GM12878 (cell line): ENCODE results near the gene NOTCH1. TPM values are rescaled to one million over a fixed set of nuclear protein-coding genes. Genes with fewer than 3 reads are reported as not detected.

ENCODE experiments used
- ATAC-seq: fragments of 200-7000 bp; cut with Tn5 transposase; 3 replicates; pipeline ENCODE4 v1.9.1; 2020; ENCODE audit warnings: mild to moderate bottlenecking, moderate library complexity
- BruUV-seq: library from RNA; stranded (reverse); fragments of 400-500 nt; replicated peaks from 2 replicates; lab custom pipeline; 2021; lab: Mats Ljungman, UMichigan
- CTCF ChIA-PET: fragments of 300-600 bp; sonication (Branson Sonifier 250); formaldehyde crosslinking; extraction: SDS; loops from one replicate; lab custom pipeline; 2021; ENCODE audit warnings: inconsistent platforms; lab: Yijun Ruan, JAX
- POLR2A ChIA-PET: fragments of 350-600 bp; formaldehyde crosslinking; extraction: SDS; loops from one replicate; lab custom pipeline; 2021; ENCODE audit warnings: inconsistent platforms; lab: Charles Lee
- RAD21 ChIA-PET: fragments of 300-600 bp; sonication (Branson Sonifier 250); formaldehyde crosslinking; loops from one replicate; lab custom pipeline; 2023; ENCODE audit warnings: antibody characterized with exemption; ENCODE audit not compliant: unreplicated experiment; lab: Charles Lee
- SMC1A ChIA-PET: fragments of 300-600 bp; sonication (Branson Sonifier 250); formaldehyde crosslinking; loops from one replicate; lab custom pipeline; 2023; ENCODE audit not compliant: unreplicated experiment, uncharacterized antibody; lab: Charles Lee
- DNase-seq: peaks from one replicate; pipeline ENCODE4 v3.0.0-alpha.2; 2011; ENCODE audit warnings: low read depth, low spot score
- FAIRE-seq: peaks from 3 replicates; lab custom pipeline; 2011; peaks lifted over from hg19 to GRCh38; lab: Jason Lieb, UNC
- H2AFZ ChIP-seq: 2 replicates; pipeline ENCODE4 v1.6.0; 2011; ENCODE audit warnings: low read depth, low read length, control low read depth; ENCODE audit not compliant: control insufficient read depth
- H3K27ac ChIP-seq: 2 replicates; pipeline ENCODE4 v1.5.1; 2011; ENCODE audit warnings: control low read depth; ENCODE audit not compliant: control insufficient read depth, insufficient read depth
- H3K27me3 ChIP-seq, 2 experiments: replicated peaks in 1 of 2; 2 replicates each; pipeline versions ENCODE4 v1.6.0 to v1.6.1; 2011; ENCODE audit warnings: low read length in 1 of 2; ENCODE audit not compliant: control insufficient read depth in 2 of 2, insufficient read depth in 2 of 2
- H3K36me3 ChIP-seq, 2 experiments: 2 replicates each; pipeline ENCODE4 v1.5.1; 2011; ENCODE audit warnings: low read length in 1 of 2; ENCODE audit not compliant: control insufficient read depth in 2 of 2, insufficient read depth in 2 of 2
- H3K4me1 ChIP-seq: 2 replicates; pipeline ENCODE4 v1.6.1; 2011; ENCODE audit warnings: mild to moderate bottlenecking, low read length, moderate library complexity, mixed read lengths; ENCODE audit not compliant: control insufficient read depth, insufficient read depth
- H3K4me2 ChIP-seq: 2 replicates; pipeline ENCODE4 v1.6.0; 2011; ENCODE audit warnings: control low read depth; ENCODE audit not compliant: control insufficient read depth, insufficient read depth
- H3K4me3 ChIP-seq: fragments of 200-600 bp; sonication (generic); 2 replicates; pipeline ENCODE4 v1.5.1; 2016
- H3K79me2 ChIP-seq: 2 replicates; pipeline ENCODE4 v1.6.0; 2011; ENCODE audit warnings: low read length; ENCODE audit not compliant: control insufficient read depth, insufficient read depth
- H3K9ac ChIP-seq: 2 replicates; pipeline ENCODE4 v1.8.0; 2011; ENCODE audit warnings: low read length, control low read depth, mixed read lengths; ENCODE audit not compliant: control insufficient read depth, insufficient read depth
- H3K9me3 ChIP-seq: replicated peaks from 3 replicates; pipeline ENCODE4 v1.5.1; 2011; ENCODE audit warnings: mild to moderate bottlenecking, low read length; ENCODE audit not compliant: control insufficient read depth, insufficient read depth
- H4K20me1 ChIP-seq: 2 replicates; pipeline ENCODE4 v1.6.0; 2011; ENCODE audit not compliant: control insufficient read depth, insufficient read depth
- BACH1 ChIP-seq: fragments of 450-650 bp; IDR thresholded peaks from 2 replicates; pipeline ENCODE4 v1.6.1; 2017; ENCODE audit warnings: mild to moderate bottlenecking, borderline replicate concordance
- BHLHE40 ChIP-seq, 2 experiments: fragments of 450-650 bp in 1 of 2; IDR thresholded peaks; 2 replicates each; pipeline ENCODE4 v1.6.1; 2011 to 2017; ENCODE audit warnings: low read depth in 2 of 2, borderline replicate concordance in 1 of 2, improper control_type of control experiment in 1 of 2, low read length in 1 of 2, mild to moderate bottlenecking in 1 of 2
- CBFB ChIP-seq: IDR thresholded peaks from 2 replicates; pipeline ENCODE4 v1.6.1; 2016; ENCODE audit warnings: antibody characterized with exemption, low read depth
- CREB1 ChIP-seq: IDR thresholded peaks from 2 replicates; pipeline ENCODE4 v1.6.1; 2012; ENCODE audit warnings: low read depth, mild to moderate bottlenecking, inconsistent platforms
- EED ChIP-seq: sonication (generic); IDR thresholded peaks from 2 replicates; pipeline ENCODE4 v1.6.1; 2016; ENCODE audit warnings: antibody characterized with exemption, low read depth
- EGR1 ChIP-seq, 2 experiments: IDR thresholded peaks; 1 replicate in 1 of 2; 2 replicates in 1 of 2; pipeline ENCODE4 v1.6.1; 2011 to 2012; ENCODE audit warnings: low read depth in 2 of 2, low read length in 2 of 2, borderline replicate concordance in 1 of 2, mild to moderate bottlenecking in 1 of 2, moderate library complexity in 1 of 2
- EZH2 ChIP-seq: IDR thresholded peaks from 2 replicates; pipeline ENCODE4 v1.6.1; 2012; ENCODE audit warnings: low read depth, mild to moderate bottlenecking, control low read depth, inconsistent platforms, low read length, borderline replicate concordance; ENCODE audit not compliant: control insufficient read depth
- GATAD2B ChIP-seq: fragments of 450-650 bp; conservative IDR thresholded peaks from 2 replicates; pipeline ENCODE4 v1.6.1; 2017; ENCODE audit warnings: low read depth, mild to moderate bottlenecking, moderate library complexity
- HDGF ChIP-seq: fragments of 450-650 bp; IDR thresholded peaks from 2 replicates; pipeline ENCODE4 v1.6.1; 2016; ENCODE audit warnings: antibody characterized with exemption
- IKZF1 ChIP-seq: fragments of 450-650 bp; conservative IDR thresholded peaks from 2 replicates; pipeline ENCODE4 v1.6.1; 2017; ENCODE audit warnings: antibody characterized with exemption, mild to moderate bottlenecking
- KAT2A ChIP-seq: conservative IDR thresholded peaks from 2 replicates; pipeline ENCODE4 v1.6.1; 2011; ENCODE audit warnings: low read depth, low read length; ENCODE audit not compliant: control insufficient read depth
- KLF5 ChIP-seq: fragments of 450-650 bp; IDR thresholded peaks from 2 replicates; pipeline ENCODE4 v1.6.1; 2014; ENCODE audit warnings: mild to moderate bottlenecking; ENCODE audit not compliant: partially characterized antibody
- MYB ChIP-seq: fragments of 150-350 bp; IDR thresholded peaks from 2 replicates; pipeline ENCODE4 v1.6.1; 2014; ENCODE audit warnings: mild to moderate bottlenecking, low read depth, low read length, borderline replicate concordance
- SMAD5 ChIP-seq: IDR thresholded peaks from 2 replicates; pipeline ENCODE4 v1.6.1; 2016; ENCODE audit warnings: antibody characterized with exemption, low read depth
- SMC3 ChIP-seq: IDR thresholded peaks from 2 replicates; pipeline ENCODE4 v1.6.1; 2011; ENCODE audit warnings: low read length, improper control_type of control experiment, borderline replicate concordance
- TBL1XR1 ChIP-seq: IDR thresholded peaks from 2 replicates; pipeline ENCODE4 v1.6.1; 2012; ENCODE audit warnings: low read depth, low read length, improper control_type of control experiment
- YBX1 ChIP-seq: fragments of 450-650 bp; IDR thresholded peaks from 2 replicates; pipeline ENCODE4 v1.6.1; 2016; ENCODE audit warnings: antibody characterized with exemption
- WGBS: methylation state at CpG from one replicate; pipeline ENCODE4 v1.1.6; 2016; ENCODE audit warnings: low lambda C conversion rate; ENCODE audit not compliant: insufficient replicate concordance, insufficient coverage; ENCODE audit errors: missing lambda C conversion rate; 5-methylcytosine and 5-hydroxymethylcytosine counted together
- in situ Hi-C: fragments of 300-500 bp; cut with MboI; formaldehyde crosslinking; loops from 9 replicates; pipeline ENCODE4 v1.14.3; 2018; ENCODE audit warnings: mixed read lengths
- intact Hi-C: fragments of 100-400 bp; cut with micrococcal nuclease; formaldehyde crosslinking; loops from one replicate; pipeline ENCODE4 v1.14.2; 2022; ENCODE audit not compliant: unreplicated experiment
- polyA plus RNA-seq, 11 experiments: library from polyadenylated mRNA; depleted of rRNA in 4 of 11; unstranded in 6 of 11; stranded (reverse) in 5 of 11; fragments of >200 nt; fragmentation: Nextera tagmentation in 4 of 11; fragmentation: Illumina TruSeq in 1 of 11; extraction: Ambion mirVana in 4 of 11; extraction: Trizol in 1 of 11; gene quantifications; 1 replicate in 1 of 11; 2 replicates in 10 of 11; pipeline versions ENCODE4 v1.2.1 to v1.2.3, GENCODE V29; 2011 to 2016; ENCODE audit warnings: inconsistent platforms in 2 of 11, missing spikeins in 2 of 11, low read depth in 1 of 11
- total RNA-seq, 4 experiments: library from RNA; depleted of rRNA in 3 of 4; stranded (reverse); fragments of >200 nt in 3 of 4; fragmentation: Illumina TruSeq in 1 of 4; extraction: Trizol in 1 of 4; gene quantifications; 2 replicates each; pipeline versions ENCODE4 v1.2.1 to v1.2.3, GENCODE V29; 2013 to 2021
- TF ChIP-seq, protein P1 (sequence below): fragments of 450-650 bp; IDR thresholded peaks from 2 replicates; pipeline ENCODE4 v1.6.1; 2018; ENCODE audit warnings: borderline replicate concordance, mild to moderate bottlenecking; ENCODE audit not compliant: partially characterized antibody
- TF ChIP-seq, protein P2 (sequence below): IDR thresholded peaks from 2 replicates; pipeline ENCODE4 v1.6.1; 2012; ENCODE audit warnings: low read length, inconsistent platforms

NOTCH1 gene
- total and polyA plus RNA-seq, 10 of the 15 experiments (the other 5 are each of a cell fraction or from before 2014, with no cell fraction given): 0.02 to 40.0 (median 3.7) TPM

DNA sequence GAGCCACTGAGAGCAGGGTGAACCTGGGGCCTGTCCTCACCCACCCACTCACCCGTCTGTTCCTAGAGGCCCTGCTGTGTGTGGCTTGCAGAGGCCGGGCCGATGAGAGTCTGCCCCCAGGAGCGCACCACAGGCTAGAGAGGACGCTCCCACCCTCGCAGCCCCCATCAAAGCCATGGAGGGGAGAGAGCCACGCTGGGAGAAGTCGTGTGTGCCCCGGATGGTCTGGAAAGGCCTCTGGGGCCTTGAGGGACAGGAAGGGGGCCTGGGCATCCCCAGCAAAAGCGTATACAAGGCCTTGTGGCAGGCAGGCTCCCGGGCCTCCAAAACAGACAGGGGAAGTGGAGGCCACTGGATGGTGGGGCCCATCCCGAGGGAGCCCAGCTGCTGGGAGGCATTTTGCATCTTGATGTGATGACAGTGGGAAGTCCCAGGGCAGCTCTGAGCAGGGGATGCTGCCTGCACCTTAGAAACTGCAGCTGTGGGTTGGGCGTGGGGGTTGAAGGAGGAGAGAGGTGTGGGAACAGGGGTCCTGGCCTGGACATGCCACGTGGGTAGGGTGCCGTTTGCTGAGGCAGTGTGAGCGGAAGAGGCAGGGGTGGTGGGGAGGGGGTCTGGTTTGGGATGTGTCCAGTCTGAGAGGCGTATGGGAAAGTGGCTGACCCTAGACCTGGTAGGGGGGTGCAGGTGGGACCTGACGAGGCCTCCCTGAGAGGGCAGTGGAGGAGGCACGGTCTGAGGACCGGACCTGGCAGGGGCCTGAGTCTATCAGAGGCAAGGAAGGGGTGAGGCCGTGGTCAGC is 43.0 kb upstream of the NOTCH1 start:
- ChIA-PET SMC1A (interaction anchor here (0.8 kb wide), 1 partner anchor 18 kb away, joined by 3 read pairs; no protein-coding TSS in a partner anchor), CTCF (interaction anchor here (1.0 to 1.6 kb wide), 3 partner anchors 41 to 104 kb away, joined by 3 to 6 read pairs (median 3); no protein-coding TSS in a partner anchor), RAD21 (interaction anchor here (0.8 to 1.2 kb wide), 2 partner anchors 40 to 49 kb away, joined by 3 read pairs; no protein-coding TSS in a partner anchor), POLR2A (interaction anchor here (0.6 kb wide), 1 partner anchor 32 kb away, joined by 4 read pairs; no protein-coding TSS in a partner anchor)
- BruUV-seq: no TSS peak
- intact Hi-C loops: no loop called here
- Histone ChIP-seq H3K4me2 (peak overlapping the region; percentile 44), H3K9me3 (no peaks in the 10 kb centered on the region), H3K9ac (no peak overlapping the region; the same call in 1 of the 2 replicates), H2AFZ (peak overlapping the region; percentile 74), H3K4me1 (peaks cover 14% of the 10 kb centered on the region), H3K4me3 (no peak overlapping the region), H3K27ac (no peak overlapping the region), H3K27me3 (no peaks in the 10 kb centered on the region; a peak in 1 of 4 replicates), H4K20me1 (no peaks in the 10 kb centered on the region), H3K79me2 (no peaks in the 10 kb centered on the region), H3K36me3 (no peaks in the 10 kb centered on the region)
- FAIRE-seq (no peak), DNase-seq (no peak), ATAC-seq (peak; percentile 35)
- WGBS: 11% methylated on average over 21 of the region's 21 CpGs
- in situ Hi-C loops: no loop called here
- TF ChIP-seq MYB (no peak), HDGF (no peak), TBL1XR1 (no peak), EGR1 (IDR thresholded peaks at IDR 0.05; ENCODE audit: borderline replicate concordance in 1 of 2, low read depth in 2 of 2, low read length in 2 of 2) (peak in 1 of 2 experiments; percentile 45; a peak in 1 of 3 replicates), KAT2A (no peak), GATAD2B (no peak), BACH1 (no peak), SMAD5 (no peak), YBX1 (no peak), BHLHE40 (IDR thresholded peaks at IDR 0.05; ENCODE audit: borderline replicate concordance in 1 of 2, low read depth in 2 of 2, low read length in 1 of 2) (peak in 1 of 2 experiments; percentile 28; a peak in 1 of 4 replicates), CREB1 (no peak), KLF5 (no peak), EED (no peak), IKZF1 (peak; percentile 55), EZH2 (no peak), SMC3 (no peak), CBFB (no peak)
- TF ChIP-seq, protein P1, sequence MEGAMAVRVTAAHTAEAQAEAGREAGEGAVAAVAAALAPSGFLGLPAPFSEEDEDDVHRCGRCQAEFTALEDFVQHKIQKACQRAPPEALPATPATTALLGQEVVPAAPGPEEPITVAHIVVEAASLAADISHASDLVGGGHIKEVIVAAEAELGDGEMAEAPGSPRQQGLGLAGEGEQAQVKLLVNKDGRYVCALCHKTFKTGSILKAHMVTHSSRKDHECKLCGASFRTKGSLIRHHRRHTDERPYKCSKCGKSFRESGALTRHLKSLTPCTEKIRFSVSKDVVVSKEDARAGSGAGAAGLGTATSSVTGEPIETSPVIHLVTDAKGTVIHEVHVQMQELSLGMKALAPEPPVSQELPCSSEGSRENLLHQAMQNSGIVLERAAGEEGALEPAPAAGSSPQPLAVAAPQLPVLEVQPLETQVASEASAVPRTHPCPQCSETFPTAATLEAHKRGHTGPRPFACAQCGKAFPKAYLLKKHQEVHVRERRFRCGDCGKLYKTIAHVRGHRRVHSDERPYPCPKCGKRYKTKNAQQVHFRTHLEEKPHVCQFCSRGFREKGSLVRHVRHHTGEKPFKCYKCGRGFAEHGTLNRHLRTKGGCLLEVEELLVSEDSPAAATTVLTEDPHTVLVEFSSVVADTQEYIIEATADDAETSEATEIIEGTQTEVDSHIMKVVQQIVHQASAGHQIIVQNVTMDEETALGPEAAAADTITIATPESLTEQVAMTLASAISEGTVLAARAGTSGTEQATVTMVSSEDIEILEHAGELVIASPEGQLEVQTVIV: no peak
- TF ChIP-seq, protein P2, sequence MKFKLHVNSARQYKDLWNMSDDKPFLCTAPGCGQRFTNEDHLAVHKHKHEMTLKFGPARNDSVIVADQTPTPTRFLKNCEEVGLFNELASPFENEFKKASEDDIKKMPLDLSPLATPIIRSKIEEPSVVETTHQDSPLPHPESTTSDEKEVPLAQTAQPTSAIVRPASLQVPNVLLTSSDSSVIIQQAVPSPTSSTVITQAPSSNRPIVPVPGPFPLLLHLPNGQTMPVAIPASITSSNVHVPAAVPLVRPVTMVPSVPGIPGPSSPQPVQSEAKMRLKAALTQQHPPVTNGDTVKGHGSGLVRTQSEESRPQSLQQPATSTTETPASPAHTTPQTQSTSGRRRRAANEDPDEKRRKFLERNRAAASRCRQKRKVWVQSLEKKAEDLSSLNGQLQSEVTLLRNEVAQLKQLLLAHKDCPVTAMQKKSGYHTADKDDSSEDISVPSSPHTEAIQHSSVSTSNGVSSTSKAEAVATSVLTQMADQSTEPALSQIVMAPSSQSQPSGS: no peak
